Nephron (organoid): ENCODE measurements around the gene CDK8.

Experiments
- H3K27ac Mint-ChIP-seq, 3 experiments: 2 replicates each; pipeline ENCODE4 v1.8.0; 2020; ENCODE audit warnings: mixed read lengths in 3 of 3, mild to moderate bottlenecking in 2 of 3, moderate library complexity in 1 of 3
- H3K27me3 Mint-ChIP-seq: 2 replicates; pipeline ENCODE4 v1.8.0; 2021; ENCODE audit warnings: low read depth, mild to moderate bottlenecking, moderate library complexity, mixed read lengths
- H3K36me3 Mint-ChIP-seq: 2 replicates; pipeline ENCODE4 v1.8.0; 2020; ENCODE audit warnings: low read depth, mixed read lengths
- H3K4me1 Mint-ChIP-seq: 2 replicates; pipeline ENCODE4 v1.8.0; 2020; ENCODE audit warnings: mixed read lengths
- H3K4me3 Mint-ChIP-seq, 3 experiments: 2 replicates each; pipeline ENCODE4 v1.8.0; 2020; ENCODE audit warnings: mild to moderate bottlenecking in 3 of 3, mixed read lengths in 3 of 3, moderate library complexity in 2 of 3
- H3K9me3 Mint-ChIP-seq: 2 replicates; pipeline ENCODE4 v1.8.0; 2020; ENCODE audit warnings: mixed read lengths
- TF ChIP-seq, protein P1 (sequence below), 3 experiments: fragments of 200-600 bp; sonication (generic); IDR thresholded peaks; one replicate each; pipeline ENCODE4 v1.5.0; 2021; ENCODE audit warnings: antibody characterized with exemption in 3 of 3; ENCODE audit not compliant: unreplicated experiment in 3 of 3

The CDK8 gene

GRCh38 chr13:26340807-26341206, 86.9 kb downstream of the CDK8 start:
- TF ChIP-seq, protein P1, sequence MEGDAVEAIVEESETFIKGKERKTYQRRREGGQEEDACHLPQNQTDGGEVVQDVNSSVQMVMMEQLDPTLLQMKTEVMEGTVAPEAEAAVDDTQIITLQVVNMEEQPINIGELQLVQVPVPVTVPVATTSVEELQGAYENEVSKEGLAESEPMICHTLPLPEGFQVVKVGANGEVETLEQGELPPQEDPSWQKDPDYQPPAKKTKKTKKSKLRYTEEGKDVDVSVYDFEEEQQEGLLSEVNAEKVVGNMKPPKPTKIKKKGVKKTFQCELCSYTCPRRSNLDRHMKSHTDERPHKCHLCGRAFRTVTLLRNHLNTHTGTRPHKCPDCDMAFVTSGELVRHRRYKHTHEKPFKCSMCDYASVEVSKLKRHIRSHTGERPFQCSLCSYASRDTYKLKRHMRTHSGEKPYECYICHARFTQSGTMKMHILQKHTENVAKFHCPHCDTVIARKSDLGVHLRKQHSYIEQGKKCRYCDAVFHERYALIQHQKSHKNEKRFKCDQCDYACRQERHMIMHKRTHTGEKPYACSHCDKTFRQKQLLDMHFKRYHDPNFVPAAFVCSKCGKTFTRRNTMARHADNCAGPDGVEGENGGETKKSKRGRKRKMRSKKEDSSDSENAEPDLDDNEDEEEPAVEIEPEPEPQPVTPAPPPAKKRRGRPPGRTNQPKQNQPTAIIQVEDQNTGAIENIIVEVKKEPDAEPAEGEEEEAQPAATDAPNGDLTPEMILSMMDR (IDR thresholded peaks at IDR 0.05; ENCODE audit: unreplicated experiment in 3 of 3), result no peak
- Mint-ChIP-seq H3K27me3 (no peaks in the 10 kb centered on the region), H3K4me1 (no peaks in the 10 kb centered on the region)

DNA sequence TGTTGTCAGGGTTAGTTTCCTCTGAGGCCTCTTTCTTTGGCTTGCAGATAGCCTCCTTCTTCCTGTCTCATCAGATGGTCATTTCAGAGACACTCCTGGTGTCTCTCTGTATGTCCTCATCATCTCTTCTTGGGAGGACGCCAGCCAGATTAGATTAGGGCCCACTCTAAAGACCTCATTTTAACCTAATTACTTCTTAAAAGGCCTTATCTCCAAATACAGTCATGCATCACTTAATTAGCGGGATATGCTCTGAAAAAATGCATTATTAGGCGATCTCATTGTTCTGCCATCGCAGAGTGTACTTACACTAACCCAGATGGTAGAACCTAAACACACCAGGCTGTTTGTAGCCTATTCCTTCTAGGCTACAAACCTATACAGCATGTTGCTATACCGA, 89.0 kb downstream of the CDK8 start:
- peaks cover 4% of the 10 kb centered on the region for H3K36me3 Mint-ChIP-seq
- H3K27ac Mint-ChIP-seq, result no peak overlapping the region
- H3K4me3 Mint-ChIP-seq, result no peak overlapping the region
- H3K9me3 Mint-ChIP-seq, result no peaks in the 10 kb centered on the region
- no peaks in the 10 kb centered on the region for H3K4me1 Mint-ChIP-seq
- TF ChIP-seq, protein P1 (IDR thresholded peaks at IDR 0.05; ENCODE audit: unreplicated experiment in 3 of 3), result no peak
- no peaks in the 10 kb centered on the region for H3K27me3 Mint-ChIP-seq

More at GRCh38 chr13:26340807-26341206, 86.9 kb downstream of the CDK8 start:
- H3K4me3 Mint-ChIP-seq, result no peak overlapping the region
- no peak overlapping the region for H3K27ac Mint-ChIP-seq
- H3K9me3 Mint-ChIP-seq, result no peaks in the 10 kb centered on the region
- H3K36me3 Mint-ChIP-seq, result peaks cover 4% of the 10 kb centered on the region

DNA sequence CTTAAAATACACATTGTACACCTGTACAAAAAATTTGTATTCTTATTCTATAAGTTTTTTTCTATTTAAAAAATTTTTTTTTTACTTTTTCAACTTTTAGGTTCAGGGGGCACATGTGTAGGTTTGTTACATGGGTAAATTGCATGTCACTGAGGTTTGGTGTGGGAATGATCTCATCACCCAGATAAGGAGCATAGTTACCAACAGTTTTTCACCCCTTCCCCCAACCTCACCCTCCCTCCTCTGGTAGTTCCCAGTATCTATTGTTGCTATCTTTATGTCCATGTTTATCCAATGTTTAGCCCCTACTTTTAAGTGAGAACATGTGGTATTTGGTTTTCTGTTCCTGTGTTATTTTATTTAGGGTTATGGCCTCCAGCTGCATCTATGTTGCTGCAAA, 89.9 kb downstream of the CDK8 start:
- Mint-ChIP-seq H3K4me3 (no peak overlapping the region), H3K4me1 (no peaks in the 10 kb centered on the region), H3K27me3 (no peaks in the 10 kb centered on the region), H3K27ac (no peak overlapping the region), H3K36me3 (peaks cover 5% of the 10 kb centered on the region), H3K9me3 (no peaks in the 10 kb centered on the region)
- TF ChIP-seq, protein P1 (IDR thresholded peaks at IDR 0.05; ENCODE audit: unreplicated experiment in 3 of 3), result no peak

DNA sequence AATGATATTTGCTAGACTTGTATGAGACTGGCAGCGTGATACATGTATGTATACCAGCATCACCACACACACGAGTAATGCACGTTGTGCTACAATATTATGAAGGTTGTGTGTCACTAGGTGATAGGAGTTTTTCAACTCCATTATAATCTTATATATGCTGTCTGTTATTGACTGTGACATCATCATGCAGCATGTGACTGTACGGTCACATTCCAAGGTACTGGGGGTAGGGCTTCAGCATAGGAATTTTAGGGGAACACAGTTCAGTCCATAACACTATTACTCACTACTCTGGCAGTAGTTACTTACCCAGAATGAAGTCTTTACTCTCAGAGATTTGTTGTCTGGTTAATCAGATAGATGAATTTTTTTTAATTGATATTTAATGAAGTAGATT, 91.1 kb downstream of the CDK8 start:
- Mint-ChIP-seq H3K36me3 (peaks cover 10% of the 10 kb centered on the region), H3K27me3 (no peaks in the 10 kb centered on the region), H3K4me3 (no peak overlapping the region), H3K4me1 (no peaks in the 10 kb centered on the region), H3K27ac (no peak overlapping the region), H3K9me3 (no peaks in the 10 kb centered on the region)
- TF ChIP-seq, protein P1 (IDR thresholded peaks at IDR 0.05; ENCODE audit: unreplicated experiment in 3 of 3), result no peak

GRCh38 chr13:26348966-26349365, 95.0 kb downstream of the CDK8 start:
- Mint-ChIP-seq H3K36me3 (peaks cover 17% of the 10 kb centered on the region), H3K27me3 (no peaks in the 10 kb centered on the region), H3K4me3 (no peak overlapping the region), H3K4me1 (no peaks in the 10 kb centered on the region), H3K27ac (no peak overlapping the region), H3K9me3 (no peaks in the 10 kb centered on the region)
- TF ChIP-seq, protein P1 (IDR thresholded peaks at IDR 0.05; ENCODE audit: unreplicated experiment in 3 of 3), result no peak

- TF ChIP-seq, protein P1 (IDR thresholded peaks at IDR 0.05; ENCODE audit: unreplicated experiment in 3 of 3), result no peak
- H3K4me3 Mint-ChIP-seq, result no peak overlapping the region
- no peak overlapping the region for H3K27ac Mint-ChIP-seq
- no peaks in the 10 kb centered on the region for H3K9me3 Mint-ChIP-seq
- H3K27me3 Mint-ChIP-seq, result no peaks in the 10 kb centered on the region
- no peaks in the 10 kb centered on the region for H3K4me1 Mint-ChIP-seq
- peaks cover 22% of the 10 kb centered on the region for H3K36me3 Mint-ChIP-seq
Measured at GRCh38 chr13:26362261-26362660, 108.3 kb downstream of the CDK8 start.
